ENCODE results near the gene CCER1.

The CCER1 gene

GRCh38 chr12:90902596-90902995 is 52.4 kb downstream of the CCER1 start:
- peaks cover 0 to 6% (median 0%) of the 10 kb centered on the region in 4 donors for H3K4me1 ChIP-seq
- TF ChIP-seq, protein P1, sequence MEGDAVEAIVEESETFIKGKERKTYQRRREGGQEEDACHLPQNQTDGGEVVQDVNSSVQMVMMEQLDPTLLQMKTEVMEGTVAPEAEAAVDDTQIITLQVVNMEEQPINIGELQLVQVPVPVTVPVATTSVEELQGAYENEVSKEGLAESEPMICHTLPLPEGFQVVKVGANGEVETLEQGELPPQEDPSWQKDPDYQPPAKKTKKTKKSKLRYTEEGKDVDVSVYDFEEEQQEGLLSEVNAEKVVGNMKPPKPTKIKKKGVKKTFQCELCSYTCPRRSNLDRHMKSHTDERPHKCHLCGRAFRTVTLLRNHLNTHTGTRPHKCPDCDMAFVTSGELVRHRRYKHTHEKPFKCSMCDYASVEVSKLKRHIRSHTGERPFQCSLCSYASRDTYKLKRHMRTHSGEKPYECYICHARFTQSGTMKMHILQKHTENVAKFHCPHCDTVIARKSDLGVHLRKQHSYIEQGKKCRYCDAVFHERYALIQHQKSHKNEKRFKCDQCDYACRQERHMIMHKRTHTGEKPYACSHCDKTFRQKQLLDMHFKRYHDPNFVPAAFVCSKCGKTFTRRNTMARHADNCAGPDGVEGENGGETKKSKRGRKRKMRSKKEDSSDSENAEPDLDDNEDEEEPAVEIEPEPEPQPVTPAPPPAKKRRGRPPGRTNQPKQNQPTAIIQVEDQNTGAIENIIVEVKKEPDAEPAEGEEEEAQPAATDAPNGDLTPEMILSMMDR (IDR thresholded peaks at IDR 0.05) = no peak
- intact Hi-C loops (cut with DNase I; ENCODE audit: low total_unique reads) = no loop called here
- no peak overlapping the region for H3K27ac ChIP-seq
- H3K9me3 ChIP-seq = no peaks in the 10 kb centered on the region
- no peaks in the 10 kb centered on the region for H3K27me3 ChIP-seq
- no peak for DNase-seq
- no peaks in the 10 kb centered on the region for H3K36me3 ChIP-seq
- no peak overlapping the region for H3K4me3 ChIP-seq

Measured in tibial artery (tissue), 4 donors.